DND-41 (cell line): ENCODE measurements around the gene ZCCHC24.

Source experiments
- ATAC-seq: fragments of 200-7000 bp; cut with Tn5 transposase; 3 replicates; pipeline ENCODE4 v1.9.1; 2021; ENCODE audit warnings: low read depth; ENCODE audit not compliant: insufficient read depth
- DNase-seq: peaks from one replicate; pipeline ENCODE4 v3.0.0-alpha.2; 2020
- H2AFZ ChIP-seq: 2 replicates; pipeline ENCODE4 v1.6.0; 2012; ENCODE audit warnings: low read depth, low read length
- H3K27ac ChIP-seq: 2 replicates; pipeline ENCODE4 v1.5.1; 2012; ENCODE audit warnings: low read length, inconsistent platforms
- H3K27me3 ChIP-seq: fragments of 200-600 bp; sonication (generic); 2 replicates; pipeline ENCODE4 v1.6.0; 2012; ENCODE audit warnings: low read length, mild to moderate bottlenecking, inconsistent platforms; ENCODE audit not compliant: insufficient read depth, poor library complexity
- H3K36me3 ChIP-seq: 2 replicates; pipeline ENCODE4 v1.5.1; 2012; ENCODE audit warnings: low read length, inconsistent platforms; ENCODE audit not compliant: insufficient read depth
- H3K4me1 ChIP-seq: 2 replicates; pipeline ENCODE4 v1.5.1; 2012; ENCODE audit warnings: mild to moderate bottlenecking, low read length; ENCODE audit not compliant: insufficient read depth
- H3K4me2 ChIP-seq: 2 replicates; pipeline ENCODE4 v1.6.0; 2012; ENCODE audit warnings: mild to moderate bottlenecking, moderate library complexity, low read length, inconsistent platforms; ENCODE audit not compliant: insufficient read depth
- H3K4me3 ChIP-seq, 2 experiments: fragments of 200-600 bp in 1 of 2; shearing (Covaris generic) in 1 of 2; 2 replicates each; pipeline ENCODE4 v1.5.1; 2012 to 2016; ENCODE audit warnings: inconsistent platforms in 2 of 2, low read length in 2 of 2, mild to moderate bottlenecking in 2 of 2, low read depth in 1 of 2, moderate library complexity in 1 of 2
- H3K79me2 ChIP-seq: 2 replicates; pipeline ENCODE4 v1.6.0; 2012; ENCODE audit warnings: low read length, inconsistent platforms; ENCODE audit not compliant: insufficient read depth
- H3K9ac ChIP-seq: 2 replicates; pipeline ENCODE4 v1.6.0; 2012; ENCODE audit warnings: low read depth, mild to moderate bottlenecking, inconsistent platforms, low read length, moderate library complexity
- H3K9me3 ChIP-seq: 2 replicates; pipeline ENCODE4 v1.5.1; 2012; ENCODE audit warnings: low read length, moderate library complexity, mild to moderate bottlenecking, inconsistent platforms; ENCODE audit not compliant: insufficient read depth, severe bottlenecking
- H4K20me1 ChIP-seq: 2 replicates; pipeline ENCODE4 v1.6.0; 2012; ENCODE audit warnings: low read length; ENCODE audit not compliant: insufficient read depth
- EZH2 ChIP-seq: IDR thresholded peaks from 3 replicates; pipeline ENCODE4 v1.6.1; 2012; ENCODE audit warnings: borderline replicate concordance, low read depth, mild to moderate bottlenecking, moderate library complexity, low read length, inconsistent platforms; ENCODE audit not compliant: severe bottlenecking
- TF ChIP-seq, protein P1 (sequence below): IDR thresholded peaks from 2 replicates; pipeline ENCODE4 v1.5.1; 2012; ENCODE audit warnings: borderline replicate concordance, low read length, moderate library complexity, mild to moderate bottlenecking; ENCODE audit not compliant: poor library complexity, severe bottlenecking; ENCODE audit errors: extremely low read depth

Gene ZCCHC24

DNA sequence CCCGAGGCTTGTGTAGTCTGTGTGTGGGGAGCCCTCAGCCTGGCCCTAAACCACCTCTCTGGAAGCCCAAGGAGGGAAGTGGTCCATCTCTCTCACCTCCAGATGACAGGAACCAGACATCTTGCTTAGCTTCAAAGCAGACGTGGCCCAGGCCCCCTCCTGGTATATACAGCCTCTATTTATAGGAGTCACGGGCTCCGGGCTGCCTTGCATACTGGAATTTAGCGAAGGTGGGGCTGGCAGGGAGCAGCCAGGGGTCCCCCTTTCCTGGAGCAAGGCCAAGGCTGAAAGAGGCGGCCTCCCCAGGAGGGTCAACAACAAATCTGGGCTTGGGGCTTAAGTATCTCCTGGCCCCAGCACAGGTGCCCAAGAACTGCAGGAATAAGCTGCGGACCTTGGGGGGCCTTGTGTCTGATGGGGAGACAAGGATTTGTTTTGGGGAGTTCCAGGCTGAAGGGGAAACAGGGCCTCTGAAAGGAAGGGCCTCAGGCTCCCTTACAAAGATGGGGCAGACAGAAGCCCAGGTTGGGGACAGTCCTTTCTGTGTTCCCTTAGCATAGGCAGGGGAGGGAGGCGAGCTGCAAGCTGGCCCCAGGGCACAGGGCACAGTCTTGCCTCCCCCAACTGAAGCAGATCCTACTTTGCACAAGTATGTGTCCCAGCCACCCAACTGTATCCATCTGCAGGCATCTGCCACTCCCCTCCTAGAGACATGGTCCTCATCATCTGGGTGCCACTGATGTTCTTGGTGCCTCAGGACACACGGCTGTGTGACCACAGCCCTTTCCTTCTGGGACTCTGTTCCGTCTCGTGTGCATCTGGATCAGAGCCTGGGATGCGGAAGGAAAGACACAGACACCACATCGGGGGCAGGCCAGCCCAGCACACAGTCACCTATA lies 11.9 kb downstream of the ZCCHC24 start:
- Histone ChIP-seq H3K4me1 (no peaks in the 10 kb centered on the region), H3K79me2 (no peaks in the 10 kb centered on the region), H3K36me3 (no peaks in the 10 kb centered on the region), H3K27me3 (peaks cover 8% of the 10 kb centered on the region), H2AFZ (no peak overlapping the region), H3K9ac (no peak overlapping the region), H3K4me3 (no peak overlapping the region), H3K9me3 (no peaks in the 10 kb centered on the region), H3K4me2 (no peak overlapping the region), H4K20me1 (peaks cover 7% of the 10 kb centered on the region), H3K27ac (no peak overlapping the region)
- ATAC-seq (no peak), DNase-seq (no peak)
- TF ChIP-seq EZH2: no peak
- TF ChIP-seq, protein P1, sequence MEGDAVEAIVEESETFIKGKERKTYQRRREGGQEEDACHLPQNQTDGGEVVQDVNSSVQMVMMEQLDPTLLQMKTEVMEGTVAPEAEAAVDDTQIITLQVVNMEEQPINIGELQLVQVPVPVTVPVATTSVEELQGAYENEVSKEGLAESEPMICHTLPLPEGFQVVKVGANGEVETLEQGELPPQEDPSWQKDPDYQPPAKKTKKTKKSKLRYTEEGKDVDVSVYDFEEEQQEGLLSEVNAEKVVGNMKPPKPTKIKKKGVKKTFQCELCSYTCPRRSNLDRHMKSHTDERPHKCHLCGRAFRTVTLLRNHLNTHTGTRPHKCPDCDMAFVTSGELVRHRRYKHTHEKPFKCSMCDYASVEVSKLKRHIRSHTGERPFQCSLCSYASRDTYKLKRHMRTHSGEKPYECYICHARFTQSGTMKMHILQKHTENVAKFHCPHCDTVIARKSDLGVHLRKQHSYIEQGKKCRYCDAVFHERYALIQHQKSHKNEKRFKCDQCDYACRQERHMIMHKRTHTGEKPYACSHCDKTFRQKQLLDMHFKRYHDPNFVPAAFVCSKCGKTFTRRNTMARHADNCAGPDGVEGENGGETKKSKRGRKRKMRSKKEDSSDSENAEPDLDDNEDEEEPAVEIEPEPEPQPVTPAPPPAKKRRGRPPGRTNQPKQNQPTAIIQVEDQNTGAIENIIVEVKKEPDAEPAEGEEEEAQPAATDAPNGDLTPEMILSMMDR: no peak

DNA sequence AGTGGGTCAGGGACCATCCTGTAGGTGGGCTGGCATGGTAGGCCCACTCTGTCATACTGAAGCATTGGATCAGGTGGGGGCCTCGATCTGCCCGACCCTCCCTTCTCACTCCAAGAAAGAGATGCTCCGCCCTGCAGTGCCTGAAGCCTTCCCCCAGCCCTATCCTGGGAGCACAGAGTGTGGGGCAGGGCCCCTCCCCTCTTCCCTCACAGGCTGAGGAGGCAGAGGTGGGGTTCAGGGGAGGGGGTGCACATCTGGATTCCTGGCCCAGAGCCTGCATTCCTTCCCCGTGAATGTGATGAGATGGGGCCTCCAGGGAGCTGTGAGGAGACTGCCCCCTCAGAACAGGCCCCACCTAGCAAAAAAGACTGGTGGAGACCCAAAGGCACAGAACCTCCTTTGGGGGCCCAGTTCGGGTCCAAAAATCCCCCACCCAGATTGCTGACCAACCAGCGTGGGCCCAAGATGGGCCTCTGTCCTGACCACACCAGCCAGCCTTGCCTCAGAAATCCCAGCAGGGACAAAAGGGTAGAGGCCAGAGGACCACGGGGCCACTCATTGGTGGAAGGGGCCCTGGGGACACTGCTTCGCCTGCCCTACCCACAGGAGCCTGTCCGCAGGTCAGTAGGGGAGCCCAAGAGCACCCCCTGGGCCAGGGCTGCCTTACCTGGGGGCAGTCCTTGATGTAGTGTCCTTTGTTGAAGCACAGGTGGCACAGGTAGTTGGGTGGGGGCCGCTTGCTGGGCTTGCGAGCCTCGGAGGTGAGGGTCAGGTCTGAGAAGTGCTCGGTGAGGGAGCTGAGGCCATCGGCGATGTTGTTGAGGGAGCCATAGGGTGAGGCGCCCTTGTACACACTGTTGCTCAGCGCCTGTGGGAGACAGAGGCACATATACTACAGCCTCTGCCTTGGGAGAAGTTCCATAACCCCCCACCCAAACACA lies 13.3 kb downstream of the ZCCHC24 start:
- no peaks in the 10 kb centered on the region for H3K36me3 ChIP-seq
- ATAC-seq (no peak), DNase-seq (no peak)
- no peaks in the 10 kb centered on the region for H3K79me2 ChIP-seq
- no peaks in the 10 kb centered on the region for H3K9me3 ChIP-seq
- peaks cover 7% of the 10 kb centered on the region; the same call in 1 of the 2 replicates for H4K20me1 ChIP-seq
- H3K4me1 ChIP-seq: no peaks in the 10 kb centered on the region
- H3K27me3 ChIP-seq: peaks cover 6% of the 10 kb centered on the region
- no peak overlapping the region for H2AFZ ChIP-seq
- H3K27ac ChIP-seq: no peak overlapping the region
- no peak overlapping the region for H3K4me2 ChIP-seq
- TF ChIP-seq, protein P1: no peak
- no peak for TF ChIP-seq EZH2
- no peak overlapping the region for H3K4me3 ChIP-seq
- H3K9ac ChIP-seq: no peak overlapping the region

DNA sequence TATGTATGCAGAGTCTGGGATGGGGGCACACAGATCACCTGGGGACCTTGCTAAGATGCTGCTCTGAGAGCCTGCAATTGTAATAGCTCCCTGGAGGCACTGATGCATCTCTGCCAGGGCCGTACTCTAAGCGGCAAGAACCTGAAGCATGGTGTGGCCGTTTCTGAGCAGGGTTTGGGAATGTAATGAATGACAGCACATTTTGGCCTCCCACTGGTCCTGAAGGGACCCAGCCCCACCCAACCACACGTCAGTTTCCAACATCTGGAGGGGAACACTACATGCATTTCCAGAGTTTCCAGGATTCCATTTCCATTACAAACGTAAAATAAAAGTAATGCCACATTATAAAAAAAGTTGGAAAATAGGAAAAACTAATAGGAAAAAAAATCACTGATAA lies 14.0 kb downstream of the ZCCHC24 start:
- H3K4me1 ChIP-seq: no peaks in the 10 kb centered on the region

More for the DNA sequence above, 14.0 kb downstream of the ZCCHC24 start:
- Histone ChIP-seq H3K27me3 (peaks cover 5% of the 10 kb centered on the region), H2AFZ (no peak overlapping the region), H3K27ac (no peak overlapping the region), H4K20me1 (peaks cover 5% of the 10 kb centered on the region; the same call in 1 of the 2 replicates), H3K36me3 (no peaks in the 10 kb centered on the region), H3K79me2 (no peaks in the 10 kb centered on the region), H3K9me3 (no peaks in the 10 kb centered on the region), H3K4me2 (no peak overlapping the region), H3K9ac (no peak overlapping the region), H3K4me3 (no peak overlapping the region)
- ATAC-seq: no peak
- no peak for TF ChIP-seq EZH2
- TF ChIP-seq, protein P1: no peak
- no peak for DNase-seq
